DND-41 (cell line): ENCODE data around the gene ATG9B.

Experiments
- EZH2 ChIP-seq: IDR thresholded peaks from 3 replicates; pipeline ENCODE4 v1.6.1; 2012; ENCODE audit warnings: borderline replicate concordance, low read depth, mild to moderate bottlenecking, moderate library complexity, low read length, inconsistent platforms; ENCODE audit not compliant: severe bottlenecking
- TF ChIP-seq, protein P1 (sequence below): IDR thresholded peaks from 2 replicates; pipeline ENCODE4 v1.5.1; 2012; ENCODE audit warnings: borderline replicate concordance, low read length, moderate library complexity, mild to moderate bottlenecking; ENCODE audit not compliant: poor library complexity, severe bottlenecking; ENCODE audit errors: extremely low read depth

DNA sequence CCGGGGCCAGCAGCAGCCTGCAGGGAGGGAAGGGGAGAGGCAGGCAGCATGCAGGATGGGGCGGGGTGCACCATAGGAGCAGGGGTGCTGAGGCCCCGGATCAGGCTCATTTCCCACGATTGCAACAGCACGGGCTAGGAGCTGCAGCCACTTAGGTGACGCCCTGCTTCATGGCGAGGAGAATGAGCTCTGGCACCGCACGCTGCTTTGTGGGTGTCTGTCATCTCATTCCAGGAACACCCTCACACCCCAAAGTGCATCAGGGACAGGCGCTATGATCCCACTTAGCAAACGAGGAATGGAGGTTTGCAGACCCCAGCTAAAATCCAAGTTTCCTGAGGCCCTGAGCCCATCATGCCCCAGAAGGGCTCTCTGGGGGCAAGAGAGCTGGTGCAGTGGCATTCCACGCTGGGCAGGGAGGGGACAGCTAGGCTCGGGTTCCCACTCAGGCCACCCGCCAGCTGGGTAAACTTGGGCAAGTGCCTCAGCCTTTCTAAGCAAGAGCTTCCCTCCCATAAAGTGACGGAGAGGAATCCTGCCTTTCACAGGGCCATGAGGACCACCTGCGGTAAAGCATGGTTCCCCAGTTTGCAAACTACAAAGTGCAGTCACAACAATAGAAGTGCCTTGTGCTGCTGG lies 55.4 kb downstream of the ATG9B start:
- TF ChIP-seq, protein P1, sequence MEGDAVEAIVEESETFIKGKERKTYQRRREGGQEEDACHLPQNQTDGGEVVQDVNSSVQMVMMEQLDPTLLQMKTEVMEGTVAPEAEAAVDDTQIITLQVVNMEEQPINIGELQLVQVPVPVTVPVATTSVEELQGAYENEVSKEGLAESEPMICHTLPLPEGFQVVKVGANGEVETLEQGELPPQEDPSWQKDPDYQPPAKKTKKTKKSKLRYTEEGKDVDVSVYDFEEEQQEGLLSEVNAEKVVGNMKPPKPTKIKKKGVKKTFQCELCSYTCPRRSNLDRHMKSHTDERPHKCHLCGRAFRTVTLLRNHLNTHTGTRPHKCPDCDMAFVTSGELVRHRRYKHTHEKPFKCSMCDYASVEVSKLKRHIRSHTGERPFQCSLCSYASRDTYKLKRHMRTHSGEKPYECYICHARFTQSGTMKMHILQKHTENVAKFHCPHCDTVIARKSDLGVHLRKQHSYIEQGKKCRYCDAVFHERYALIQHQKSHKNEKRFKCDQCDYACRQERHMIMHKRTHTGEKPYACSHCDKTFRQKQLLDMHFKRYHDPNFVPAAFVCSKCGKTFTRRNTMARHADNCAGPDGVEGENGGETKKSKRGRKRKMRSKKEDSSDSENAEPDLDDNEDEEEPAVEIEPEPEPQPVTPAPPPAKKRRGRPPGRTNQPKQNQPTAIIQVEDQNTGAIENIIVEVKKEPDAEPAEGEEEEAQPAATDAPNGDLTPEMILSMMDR: no peak
- TF ChIP-seq EZH2: no peak
